AG10803 (cell line): ENCODE measurements around the gene FAHD1.

ENCODE experiments used
- DNase-seq: peaks from one replicate; pipeline ENCODE4 v3.0.0; 2010; ENCODE audit warnings: low read depth
- H3K4me3 ChIP-seq: 2 replicates; pipeline ENCODE4 v1.5.1; 2011; ENCODE audit warnings: mild to moderate bottlenecking, low read length, control low read depth
- TF ChIP-seq, protein P1 (sequence below): conservative IDR thresholded peaks from 2 replicates; pipeline ENCODE4 v1.5.1; 2011; ENCODE audit warnings: mild to moderate bottlenecking, low read length, control low read depth, inconsistent platforms

The FAHD1 gene

DNA sequence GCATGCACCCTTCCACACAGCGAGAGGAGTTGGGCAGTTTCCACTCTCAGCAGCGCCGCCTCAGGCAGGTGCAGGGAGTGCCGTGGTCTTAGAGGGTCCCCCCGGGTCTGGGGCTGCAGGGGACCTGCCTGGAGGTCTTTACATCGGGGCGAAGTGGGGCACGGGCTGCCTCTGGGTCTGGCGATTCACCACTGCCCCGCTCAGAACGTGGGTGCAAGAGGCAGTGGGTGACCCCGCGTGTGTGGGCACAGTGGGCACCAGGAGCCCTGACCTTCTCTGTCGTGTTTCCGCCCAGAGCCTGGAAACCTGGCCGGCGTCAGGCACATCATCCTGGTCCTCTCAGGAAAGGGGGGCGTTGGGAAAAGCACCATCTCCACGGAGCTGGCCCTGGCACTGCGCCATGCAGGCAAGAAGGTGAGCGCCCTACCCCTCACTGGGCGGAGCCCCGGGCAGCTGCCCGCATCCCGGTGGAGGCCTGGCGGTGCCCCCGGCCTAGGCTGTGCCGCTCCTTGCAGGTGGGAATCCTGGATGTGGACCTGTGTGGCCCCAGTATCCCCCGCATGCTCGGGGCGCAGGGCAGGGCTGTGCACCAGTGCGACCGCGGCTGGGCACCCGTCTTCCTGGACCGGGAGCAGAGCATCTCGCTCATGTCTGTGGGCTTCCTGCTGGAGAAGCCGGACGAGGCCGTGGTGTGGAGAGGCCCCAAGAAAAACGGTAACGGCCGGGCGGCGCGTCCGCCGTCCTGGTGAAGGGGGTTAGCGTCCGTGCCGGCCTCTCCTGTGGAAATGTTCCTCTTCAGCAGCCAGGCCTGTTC lies 40.6 kb upstream of the FAHD1 start:
- DNase-seq, result no peak
- TF ChIP-seq, protein P1, sequence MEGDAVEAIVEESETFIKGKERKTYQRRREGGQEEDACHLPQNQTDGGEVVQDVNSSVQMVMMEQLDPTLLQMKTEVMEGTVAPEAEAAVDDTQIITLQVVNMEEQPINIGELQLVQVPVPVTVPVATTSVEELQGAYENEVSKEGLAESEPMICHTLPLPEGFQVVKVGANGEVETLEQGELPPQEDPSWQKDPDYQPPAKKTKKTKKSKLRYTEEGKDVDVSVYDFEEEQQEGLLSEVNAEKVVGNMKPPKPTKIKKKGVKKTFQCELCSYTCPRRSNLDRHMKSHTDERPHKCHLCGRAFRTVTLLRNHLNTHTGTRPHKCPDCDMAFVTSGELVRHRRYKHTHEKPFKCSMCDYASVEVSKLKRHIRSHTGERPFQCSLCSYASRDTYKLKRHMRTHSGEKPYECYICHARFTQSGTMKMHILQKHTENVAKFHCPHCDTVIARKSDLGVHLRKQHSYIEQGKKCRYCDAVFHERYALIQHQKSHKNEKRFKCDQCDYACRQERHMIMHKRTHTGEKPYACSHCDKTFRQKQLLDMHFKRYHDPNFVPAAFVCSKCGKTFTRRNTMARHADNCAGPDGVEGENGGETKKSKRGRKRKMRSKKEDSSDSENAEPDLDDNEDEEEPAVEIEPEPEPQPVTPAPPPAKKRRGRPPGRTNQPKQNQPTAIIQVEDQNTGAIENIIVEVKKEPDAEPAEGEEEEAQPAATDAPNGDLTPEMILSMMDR, result no peak
- no peak overlapping the region for H3K4me3 ChIP-seq

DNA sequence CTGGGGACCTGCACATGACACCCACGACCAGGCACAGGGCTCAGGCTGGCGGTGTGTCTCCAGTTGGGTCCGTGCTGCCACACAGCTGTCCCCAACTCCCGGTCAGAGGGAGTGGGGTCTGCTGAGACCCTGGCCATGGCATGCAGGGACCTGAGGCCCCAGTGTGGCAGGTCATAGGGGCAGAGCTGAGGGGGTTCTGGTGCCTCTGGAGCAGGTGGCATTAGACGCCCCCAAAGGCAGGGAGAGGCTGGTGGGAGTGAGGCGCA lies 40.0 kb upstream of the FAHD1 start:
- TF ChIP-seq, protein P1, result no peak
- H3K4me3 ChIP-seq, result no peak overlapping the region
- DNase-seq, result no peak

DNA sequence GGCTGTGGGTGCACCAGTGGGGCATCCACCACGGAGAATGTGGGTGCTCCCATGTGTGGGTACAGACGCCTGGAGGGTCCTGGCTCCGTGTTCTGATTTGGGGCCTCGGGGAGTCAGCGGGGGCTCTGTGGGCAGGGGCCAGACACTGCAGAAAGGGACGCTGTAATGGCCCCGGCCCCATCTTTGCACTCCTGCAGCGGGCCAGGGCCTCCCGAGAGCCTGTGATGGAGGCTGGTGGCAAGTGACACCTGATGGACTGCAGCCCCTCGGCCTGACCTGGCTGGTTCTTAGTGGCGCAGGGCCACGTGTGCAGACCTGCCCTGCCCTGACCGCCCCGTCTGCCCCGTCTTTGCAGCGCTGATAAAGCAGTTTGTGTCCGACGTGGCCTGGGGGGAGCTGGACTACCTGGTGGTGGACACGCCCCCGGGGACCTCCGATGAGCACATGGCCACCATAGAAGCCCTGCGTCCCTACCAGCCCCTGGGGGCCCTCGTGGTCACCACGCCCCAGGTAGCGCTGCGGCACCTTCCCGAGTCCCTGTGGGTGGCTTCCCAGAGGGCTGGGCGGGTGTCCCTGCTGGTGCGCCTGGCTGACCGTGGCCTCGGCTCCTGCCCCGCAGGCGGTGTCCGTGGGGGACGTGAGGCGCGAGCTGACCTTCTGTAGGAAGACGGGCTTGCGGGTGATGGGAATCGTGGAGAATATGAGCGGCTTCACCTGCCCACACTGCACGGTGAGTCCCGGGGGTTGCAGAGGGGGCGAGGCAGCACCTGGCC lies 39.5 kb upstream of the FAHD1 start:
- TF ChIP-seq, protein P1, result no peak
- no peak overlapping the region for H3K4me3 ChIP-seq
- DNase-seq, result no peak

DNA sequence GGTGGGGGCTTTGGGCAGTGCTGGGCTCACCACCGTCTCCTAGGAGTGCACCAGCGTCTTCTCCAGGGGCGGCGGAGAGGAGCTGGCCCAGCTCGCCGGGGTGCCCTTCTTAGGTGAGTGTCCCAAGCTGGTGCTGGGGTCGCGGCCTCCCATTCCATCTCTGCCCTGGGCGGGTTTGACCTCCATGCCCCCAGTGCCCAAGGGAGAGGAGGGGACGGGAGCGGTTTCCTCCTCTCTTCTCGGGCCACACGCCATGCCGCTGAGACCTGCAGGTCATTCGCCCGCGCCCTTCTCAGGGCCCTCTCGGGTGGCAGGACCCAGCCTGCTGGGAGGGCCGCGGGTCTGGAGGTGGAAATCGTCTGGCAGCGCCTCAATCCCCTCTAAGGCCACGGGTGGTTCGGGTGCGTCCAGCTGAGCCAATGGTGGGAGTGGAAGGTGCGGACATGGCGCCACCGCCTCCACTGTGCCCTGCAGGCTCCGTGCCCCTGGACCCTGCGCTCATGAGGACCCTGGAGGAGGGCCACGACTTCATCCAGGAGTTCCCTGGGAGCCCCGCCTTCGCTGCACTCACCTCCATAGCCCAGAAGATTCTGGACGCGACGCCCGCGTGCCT lies 38.8 kb upstream of the FAHD1 start:
- DNase-seq, result no peak
- TF ChIP-seq, protein P1, result no peak
- H3K4me3 ChIP-seq, result no peak overlapping the region

DNA sequence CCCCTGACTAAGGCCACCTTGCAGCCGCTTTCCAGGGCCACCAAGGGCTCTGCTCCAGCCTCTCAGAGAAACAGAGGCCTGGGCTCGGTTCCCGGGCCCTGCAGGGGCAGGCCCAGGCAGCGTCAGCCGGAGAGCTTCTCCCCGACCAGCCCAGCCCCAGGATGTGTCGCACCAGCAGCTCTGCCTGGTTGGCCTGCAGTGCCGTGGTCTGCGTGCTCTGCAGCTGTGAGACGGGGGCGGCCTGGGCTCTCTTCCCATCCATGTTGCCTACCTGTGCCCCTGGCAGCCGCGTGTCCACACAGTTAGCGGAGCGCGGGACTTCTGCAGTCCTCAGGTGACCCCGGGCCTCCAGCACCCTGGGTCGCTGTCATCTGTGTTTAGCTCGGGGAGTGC lies 38.3 kb upstream of the FAHD1 start:
- TF ChIP-seq, protein P1, result no peak
- H3K4me3 ChIP-seq, result no peak overlapping the region
- no peak for DNase-seq

DNA sequence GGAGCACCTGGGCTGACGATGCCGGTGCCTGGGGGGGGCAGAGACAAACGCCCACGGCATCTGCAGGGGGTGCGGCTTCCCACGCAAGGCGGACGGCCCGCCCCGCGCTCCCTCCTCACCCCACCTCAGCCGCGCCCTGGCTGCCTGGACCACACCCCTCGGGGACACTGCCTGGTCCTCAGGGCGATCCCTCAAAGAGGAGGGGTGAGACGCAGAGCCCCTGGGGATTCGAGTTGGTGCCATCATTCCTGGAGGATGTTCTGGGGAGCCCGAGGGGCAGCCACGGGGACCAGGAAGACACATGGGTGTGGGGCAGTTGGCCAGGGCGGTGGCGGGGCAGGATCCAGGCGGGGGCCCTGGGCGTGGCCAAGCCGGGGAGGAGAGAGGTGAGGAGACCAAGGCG lies 37.4 kb upstream of the FAHD1 start:
- TF ChIP-seq, protein P1, result no peak
- no peak for DNase-seq
- H3K4me3 ChIP-seq, result no peak overlapping the region

DNA sequence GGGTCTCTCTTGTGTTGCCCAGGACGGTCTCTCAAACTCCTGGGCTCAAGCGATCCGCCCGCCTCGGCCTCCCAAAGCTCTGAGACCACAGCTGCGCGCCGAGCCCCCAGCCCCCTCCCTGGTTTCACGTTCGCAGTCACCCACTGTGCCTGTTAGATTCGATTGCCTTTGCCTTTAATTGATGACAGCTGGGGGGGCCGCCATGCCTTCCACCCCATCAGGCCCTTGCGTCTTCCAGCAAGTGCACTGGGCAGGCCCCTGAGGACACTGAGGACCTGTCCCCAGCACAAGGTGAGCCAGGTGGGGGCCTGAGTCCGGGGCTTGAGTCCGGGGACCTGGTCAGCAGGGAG lies 36.8 kb upstream of the FAHD1 start:
- TF ChIP-seq, protein P1, result no peak
- no peak for DNase-seq
- no peak overlapping the region for H3K4me3 ChIP-seq
